PC-9 (cell line): ENCODE measurements around the gene MAST4. TPM values are rescaled to one million over a fixed set of nuclear protein-coding genes. Genes with fewer than 3 reads are reported as not detected.
A peak's percentile ranks its signal among the peaks of the same experiment; 100 is the strongest.

Experiments
- BruUV-seq: library from RNA; stranded (reverse); fragments of 400-500 nt; replicated peaks from 2 replicates; lab custom pipeline; 2021; lab: Mats Ljungman, UMichigan
- CTCF ChIA-PET: fragments of 300-600 bp; sonication (Branson Sonifier 250); formaldehyde crosslinking; loops from one replicate; lab custom pipeline; 2022; ENCODE audit warnings: antibody characterized with exemption; lab: Charles Lee
- POLR2A ChIA-PET: fragments of 300-600 bp; sonication (Branson Sonifier 250); formaldehyde crosslinking; loops from one replicate; lab custom pipeline; 2022; ENCODE audit warnings: antibody characterized with exemption; ENCODE audit not compliant: unreplicated experiment; lab: Charles Lee
- DNase-seq, 2 experiments: peaks; one replicate each; pipeline versions ENCODE4 v3.0.0 to v3.0.0-alpha.2; 2015 to 2022; ENCODE audit warnings: mixed read lengths in 1 of 2
- H2AFZ ChIP-seq: fragments of 200-600 bp; sonication (generic); 2 replicates; pipeline ENCODE4 v1.8.1; 2017; ENCODE audit warnings: antibody characterized with exemption
- H3F3A ChIP-seq: fragments of 200-600 bp; sonication (generic); 2 replicates; pipeline ENCODE4 v1.8.1; 2017; ENCODE audit warnings: antibody characterized with exemption, mild to moderate bottlenecking, low read depth; ENCODE audit not compliant: insufficient read depth
- H3K27ac ChIP-seq: fragments of 200-600 bp; sonication (generic); 2 replicates; pipeline ENCODE4 v1.6.1; 2016; ENCODE audit warnings: mixed run types
- H3K27me3 ChIP-seq: fragments of 200-600 bp; sonication (generic); 2 replicates; pipeline ENCODE4 v1.6.1; 2016; ENCODE audit warnings: low read depth, mixed run types; ENCODE audit not compliant: insufficient read depth
- H3K36me3 ChIP-seq: fragments of 200-600 bp; sonication (generic); 2 replicates; pipeline ENCODE4 v1.6.1; 2016; ENCODE audit warnings: low read depth, mixed run types
- H3K4me1 ChIP-seq: fragments of 200-600 bp; sonication (generic); replicated peaks from 2 replicates; pipeline ENCODE4 v1.6.1; 2016; ENCODE audit warnings: mixed run types; ENCODE audit not compliant: insufficient read depth
- H3K4me2 ChIP-seq: fragments of 200-600 bp; sonication (generic); 2 replicates; pipeline ENCODE4 v1.6.1; 2017; ENCODE audit warnings: mixed run types
- H3K4me3 ChIP-seq: fragments of 200-600 bp; sonication (generic); 2 replicates; pipeline ENCODE4 v1.6.1; 2016; ENCODE audit warnings: mixed run types
- H3K79me2 ChIP-seq: fragments of 200-600 bp; sonication (generic); 2 replicates; pipeline ENCODE4 v1.6.1; 2017; ENCODE audit warnings: low read depth, mixed run types
- H3K9me2 ChIP-seq: fragments of 200-600 bp; sonication (generic); 2 replicates; pipeline ENCODE4 v1.8.1; 2017; ENCODE audit warnings: mild to moderate bottlenecking; ENCODE audit not compliant: insufficient read depth
- H3K9me3 ChIP-seq: fragments of 200-600 bp; sonication (generic); 2 replicates; pipeline ENCODE4 v1.8.1; 2016; ENCODE audit warnings: low read depth; ENCODE audit not compliant: insufficient read depth
- H4K20me1 ChIP-seq: fragments of 200-600 bp; sonication (generic); 2 replicates; pipeline ENCODE4 v1.8.1; 2017; ENCODE audit not compliant: insufficient read depth
- CTCF ChIP-seq: fragments of 200-600 bp; sonication (generic); conservative IDR thresholded peaks from 2 replicates; pipeline ENCODE4 v1.6.1; 2017; ENCODE audit warnings: mixed run types, antibody characterized with exemption, mild to moderate bottlenecking, moderate library complexity
- EZH2 ChIP-seq: fragments of 200-600 bp; sonication (generic); IDR thresholded peaks from 2 replicates; pipeline ENCODE4 v1.8.0; 2017; ENCODE audit warnings: antibody characterized with exemption, low read depth
- intact Hi-C: fragments of 100-400 bp; cut with micrococcal nuclease; formaldehyde crosslinking; loops from one replicate; pipeline ENCODE4 v1.10.0; 2022; ENCODE audit not compliant: unreplicated experiment
- total RNA-seq: library from RNA; stranded (reverse); gene quantifications from 2 replicates; pipeline ENCODE4 v1.2.3, GENCODE V29; 2021

MAST4 gene
- total RNA-seq, 1 experiment from 2014 or later = 19.3 TPM

GRCh38 chr5:67015541-67016191 lies 419.5 kb downstream of the MAST4 start:
- Histone ChIP-seq H3K79me2 (peaks cover 91% of the 10 kb centered on the region), H3K4me1 (peaks cover 61% of the 10 kb centered on the region), H2AFZ (no peak overlapping the region), H3F3A (peaks cover 36% of the 10 kb centered on the region), H3K4me3 (peak overlapping the region; percentile 54), H3K27me3 (no peaks in the 10 kb centered on the region), H3K27ac (peak overlapping the region; percentile 96), H3K36me3 (peaks cover 6% of the 10 kb centered on the region; the same call in 1 of the 2 replicates), H4K20me1 (no peaks in the 10 kb centered on the region), H3K4me2 (peak overlapping the region; percentile 84), H3K9me3 (peaks cover 5% of the 10 kb centered on the region; the same call in 1 of the 2 replicates), H3K9me2 (no peaks in the 10 kb centered on the region)
- DNase-seq = peak in 1 of 2 experiments; percentile 95
- no TSS peak for BruUV-seq
- TF ChIP-seq EZH2 = no peak
- TF ChIP-seq CTCF = no peak
- POLR2A ChIA-PET = interaction anchor here (0.5 kb wide), 1 partner anchor 101 kb away, joined by 3 read pairs; no protein-coding TSS in a partner anchor
- intact Hi-C loops = no loop called here
- CTCF ChIA-PET = no interaction called here

- no peak for DNase-seq
- Histone ChIP-seq H3K4me3 (no peak overlapping the region), H4K20me1 (no peaks in the 10 kb centered on the region), H3F3A (peaks cover 22% of the 10 kb centered on the region), H3K79me2 (peaks cover 90% of the 10 kb centered on the region), H3K9me2 (no peaks in the 10 kb centered on the region), H3K4me1 (peaks cover 27% of the 10 kb centered on the region), H3K27ac (no peak overlapping the region), H3K36me3 (peaks cover 4% of the 10 kb centered on the region; the same call in 1 of the 2 replicates), H3K4me2 (no peak overlapping the region), H2AFZ (no peak overlapping the region), H3K9me3 (peaks cover 5% of the 10 kb centered on the region; the same call in 1 of the 2 replicates), H3K27me3 (no peaks in the 10 kb centered on the region)
- no peak for TF ChIP-seq CTCF
- no peak for TF ChIP-seq EZH2
- ChIA-PET POLR2A (no interaction called here), CTCF (interaction anchor here (0.6 kb wide), 1 partner anchor 114 kb away, joined by 3 read pairs; no protein-coding TSS in a partner anchor)
- intact Hi-C loops = no loop called here
- no TSS peak for BruUV-seq
These were observed 423.1 kb downstream of the MAST4 start for GRCh38 chr5:67019065-67019845.

GRCh38 chr5:67020096-67020615 lies 424.0 kb downstream of the MAST4 start:
- Histone ChIP-seq H3K4me1 (peaks cover 18% of the 10 kb centered on the region), H3K27ac (no peak overlapping the region), H3K4me2 (no peak overlapping the region), H3K27me3 (no peaks in the 10 kb centered on the region), H3K9me3 (peaks cover 5% of the 10 kb centered on the region; the same call in 1 of the 2 replicates), H3K79me2 (peaks cover 89% of the 10 kb centered on the region), H3K9me2 (no peaks in the 10 kb centered on the region), H3K4me3 (no peak overlapping the region), H3K36me3 (peaks cover 4% of the 10 kb centered on the region; the same call in 1 of the 2 replicates), H2AFZ (no peak overlapping the region), H4K20me1 (no peaks in the 10 kb centered on the region), H3F3A (peaks cover 14% of the 10 kb centered on the region; the same call in 1 of the 2 replicates)
- TF ChIP-seq CTCF (no peak), EZH2 (no peak)
- no peak for DNase-seq
- ChIA-PET POLR2A (no interaction called here), CTCF (no interaction called here)
- intact Hi-C loops = no loop called here
- no TSS peak for BruUV-seq
